B cell (primary cell): ENCODE results near the gene SEC16B. TPM values are rescaled to one million over a fixed set of nuclear protein-coding genes. Genes with fewer than 3 reads are reported as not detected.

Source experiments
- ATAC-seq: fragments of 200-7000 bp; cut with Tn5 transposase; one replicate; pipeline ENCODE4 v1.10.0; 2021; ENCODE audit warnings: low read depth, mild to moderate bottlenecking, moderate number of reproducible peaks, moderate library complexity
- CTCF ChIA-PET: fragments of 350-600 bp; sonication (Branson Sonifier 250); formaldehyde crosslinking; loops from one replicate; lab custom pipeline; 2021; ENCODE audit warnings: antibody characterized with exemption, inconsistent platforms; lab: Charles Lee
- POLR2A ChIA-PET: fragments of 350-600 bp; sonication (Branson Sonifier 250); formaldehyde crosslinking; loops from one replicate; lab custom pipeline; 2021; ENCODE audit warnings: antibody characterized with exemption; lab: Charles Lee
- DNase-seq: peaks from one replicate; pipeline ENCODE4 v3.0.0; 2013
- H2AFZ ChIP-seq: 2 replicates; pipeline ENCODE4 v1.6.1; 2012; ENCODE audit warnings: mild to moderate bottlenecking, low read depth, low read length; ENCODE audit not compliant: insufficient read depth, poor library complexity, severe bottlenecking
- H3K27ac ChIP-seq, 2 donors: 1 replicate in 1 of 2; 2 replicates in 1 of 2; pipeline ENCODE4 v1.5.1; 2012 to 2013; ENCODE audit warnings: low read length in 2 of 2, mild to moderate bottlenecking in 2 of 2, moderate library complexity in 1 of 2
- H3K27me3 ChIP-seq, 4 experiments: fragments of 200-600 bp in 1 of 4; sonication (generic) in 1 of 4; replicated peaks in 1 of 4; 1 replicate in 2 of 4; 2 replicates in 2 of 4; pipeline versions ENCODE4 v1.6.1 to v1.7.0; 2013 to 2016; ENCODE audit warnings: low read length in 3 of 4, mild to moderate bottlenecking in 2 of 4, mixed read lengths in 1 of 4, moderate library complexity in 1 of 4; ENCODE audit not compliant: insufficient read depth in 4 of 4, control insufficient read depth in 3 of 4; ENCODE audit errors: control extremely low read depth in 1 of 4
- H3K36me3 ChIP-seq, 2 experiments: replicated peaks in 1 of 2; 1 replicate in 1 of 2; 2 replicates in 1 of 2; pipeline versions ENCODE4 v1.6.1 to v1.7.1; 2013; ENCODE audit warnings: low read length in 1 of 2; ENCODE audit not compliant: insufficient read depth in 2 of 2, control insufficient read depth in 1 of 2; ENCODE audit errors: control extremely low read depth in 1 of 2, extremely low read depth in 1 of 2
- H3K4me1 ChIP-seq, 2 donors: fragments of 200-600 bp in 1 of 2; sonication (generic) in 1 of 2; 1 replicate in 1 of 2; 2 replicates in 1 of 2; pipeline versions ENCODE4 v1.5.1 to v1.6.1; 2013 to 2017; ENCODE audit warnings: low read length in 2 of 2; ENCODE audit not compliant: control insufficient read depth in 2 of 2, insufficient read depth in 2 of 2
- H3K4me2 ChIP-seq: replicated peaks from 2 replicates; pipeline ENCODE3; 2012; ENCODE audit warnings: mild to moderate bottlenecking, low read depth, low read length; ENCODE audit not compliant: poor library complexity, severe bottlenecking
- H3K4me3 ChIP-seq, 5 experiments: fragments of 200-600 bp in 1 of 5; sonication (generic) in 1 of 5; 1 replicate in 3 of 5; 2 replicates in 2 of 5; pipeline versions ENCODE4 v1.5.1 to v1.7.0; 2011 to 2016; ENCODE audit warnings: low read length in 4 of 5, mild to moderate bottlenecking in 4 of 5, low read depth in 2 of 5, control low read depth in 1 of 5, moderate library complexity in 1 of 5; ENCODE audit not compliant: insufficient read depth in 1 of 5; ENCODE audit errors: control extremely low read depth in 1 of 5, extremely low read depth in 1 of 5
- H3K79me2 ChIP-seq: fragments of 200-600 bp; sonication (generic); one replicate; pipeline ENCODE4 v1.6.0; 2016; ENCODE audit warnings: low read length; ENCODE audit not compliant: control insufficient read depth, insufficient read depth
- H3K9ac ChIP-seq: fragments of 200-600 bp; sonication (generic); 2 replicates; pipeline ENCODE4 v1.6.1; 2017; ENCODE audit warnings: mild to moderate bottlenecking, low read length, moderate library complexity
- H3K9me3 ChIP-seq, 3 donors: one replicate each; pipeline versions ENCODE4 v1.6.1 to v1.7.1; 2013; ENCODE audit warnings: low read length in 2 of 3; ENCODE audit not compliant: control insufficient read depth in 2 of 3, insufficient read depth in 1 of 3; ENCODE audit errors: control extremely low read depth in 1 of 3
- H4K20me1 ChIP-seq: 2 replicates; pipeline ENCODE4 v1.6.0; 2012; ENCODE audit warnings: mild to moderate bottlenecking, low read length; ENCODE audit not compliant: insufficient read depth, control insufficient read depth, poor library complexity, severe bottlenecking
- H3K27ac Mint-ChIP-seq: one replicate; pipeline ENCODE4 v1.8.0; 2021; ENCODE audit warnings: mixed read lengths
- H3K27me3 Mint-ChIP-seq: one replicate; pipeline ENCODE4 v1.8.0; 2021; ENCODE audit warnings: mixed read lengths
- H3K4me1 Mint-ChIP-seq: one replicate; pipeline ENCODE4 v1.8.0; 2021; ENCODE audit warnings: mixed read lengths
- H3K4me3 Mint-ChIP-seq: one replicate; pipeline ENCODE4 v1.8.0; 2021; ENCODE audit warnings: mixed read lengths
- H3K9me3 Mint-ChIP-seq: one replicate; pipeline ENCODE4 v1.8.0; 2022; ENCODE audit warnings: mixed read lengths; ENCODE audit not compliant: insufficient read depth
- EZH2 ChIP-seq: IDR thresholded peaks from 2 replicates; pipeline ENCODE4 v1.6.1; 2012; ENCODE audit warnings: borderline replicate concordance, low read depth, mild to moderate bottlenecking, moderate library complexity, low read length; ENCODE audit not compliant: insufficient read depth, poor library complexity, severe bottlenecking
- WGBS: methylation state at CpG from one replicate; pipeline ENCODE4 v1.1.5; 2013; ENCODE audit warnings: missing lambda C conversion rate; ENCODE audit not compliant: insufficient coverage; 5-methylcytosine and 5-hydroxymethylcytosine counted together
- intact Hi-C: fragments of 100-400 bp; cut with micrococcal nuclease; formaldehyde crosslinking; loops from one replicate; pipeline ENCODE4 v1.10.0; 2022
- polyA plus RNA-seq: library from polyadenylated mRNA; depleted of rRNA; stranded (reverse); fragments of >200 nt; gene quantifications from 2 replicates; pipeline ENCODE4 v1.2.3, GENCODE V29; 2012
- total RNA-seq, 2 donors: library from RNA; stranded (reverse); fragments of 120-200 nt in 1 of 2; gene quantifications; 1 replicate in 1 of 2; 2 replicates in 1 of 2; pipeline versions ENCODE4 v1.2.3 to v1.2.4, GENCODE V29; 2013 to 2022
- TF ChIP-seq, protein P1 (sequence below): fragments of 200-600 bp; IDR thresholded peaks from one replicate; pipeline ENCODE4 v1.8.0; 2022; ENCODE audit warnings: antibody characterized with exemption, mild to moderate bottlenecking

SEC16B gene
- total and polyA plus RNA-seq, 2 donors (not counting 1 experiment from before 2014, with no cell fraction given): 0.03 to 0.10 TPM

GRCh38 chr1:177934927-177935326 lies 34.9 kb downstream of the SEC16B start:
- no peak overlapping the region for H2AFZ ChIP-seq
- 93% methylated on average over 3 of the region's 3 CpGs for WGBS
- Mint-ChIP-seq H3K27ac (no peak overlapping the region), H3K4me1 (no peaks in the 10 kb centered on the region), H3K4me3 (no peak overlapping the region), H3K27me3 (peaks cover 10% of the 10 kb centered on the region), H3K9me3 (no peaks in the 10 kb centered on the region)
- DNase-seq (no peak), ATAC-seq (no peak)
- no peak overlapping the region for H3K4me2 ChIP-seq
- no peak overlapping the region for H3K4me3 ChIP-seq
- no peaks in the 10 kb centered on the region for H3K9me3 ChIP-seq
- TF ChIP-seq EZH2: no peak
- TF ChIP-seq, protein P1, sequence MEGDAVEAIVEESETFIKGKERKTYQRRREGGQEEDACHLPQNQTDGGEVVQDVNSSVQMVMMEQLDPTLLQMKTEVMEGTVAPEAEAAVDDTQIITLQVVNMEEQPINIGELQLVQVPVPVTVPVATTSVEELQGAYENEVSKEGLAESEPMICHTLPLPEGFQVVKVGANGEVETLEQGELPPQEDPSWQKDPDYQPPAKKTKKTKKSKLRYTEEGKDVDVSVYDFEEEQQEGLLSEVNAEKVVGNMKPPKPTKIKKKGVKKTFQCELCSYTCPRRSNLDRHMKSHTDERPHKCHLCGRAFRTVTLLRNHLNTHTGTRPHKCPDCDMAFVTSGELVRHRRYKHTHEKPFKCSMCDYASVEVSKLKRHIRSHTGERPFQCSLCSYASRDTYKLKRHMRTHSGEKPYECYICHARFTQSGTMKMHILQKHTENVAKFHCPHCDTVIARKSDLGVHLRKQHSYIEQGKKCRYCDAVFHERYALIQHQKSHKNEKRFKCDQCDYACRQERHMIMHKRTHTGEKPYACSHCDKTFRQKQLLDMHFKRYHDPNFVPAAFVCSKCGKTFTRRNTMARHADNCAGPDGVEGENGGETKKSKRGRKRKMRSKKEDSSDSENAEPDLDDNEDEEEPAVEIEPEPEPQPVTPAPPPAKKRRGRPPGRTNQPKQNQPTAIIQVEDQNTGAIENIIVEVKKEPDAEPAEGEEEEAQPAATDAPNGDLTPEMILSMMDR: no peak
- no peak overlapping the region for H3K27ac ChIP-seq
- H3K27me3 ChIP-seq: no peaks in the 10 kb centered on the region
- H3K36me3 ChIP-seq: no peaks in the 10 kb centered on the region
- no peaks in the 10 kb centered on the region for H4K20me1 ChIP-seq
- CTCF ChIA-PET: interaction anchor here (2.2 kb wide), 1 partner anchor 9 kb away, joined by 9 read pairs; no protein-coding TSS in a partner anchor
- POLR2A ChIA-PET: no interaction called here
- H3K79me2 ChIP-seq: no peaks in the 10 kb centered on the region
- H3K4me1 ChIP-seq: no peaks in the 10 kb centered on the region
- no peak overlapping the region for H3K9ac ChIP-seq
- intact Hi-C loops: no loop called here

DNA sequence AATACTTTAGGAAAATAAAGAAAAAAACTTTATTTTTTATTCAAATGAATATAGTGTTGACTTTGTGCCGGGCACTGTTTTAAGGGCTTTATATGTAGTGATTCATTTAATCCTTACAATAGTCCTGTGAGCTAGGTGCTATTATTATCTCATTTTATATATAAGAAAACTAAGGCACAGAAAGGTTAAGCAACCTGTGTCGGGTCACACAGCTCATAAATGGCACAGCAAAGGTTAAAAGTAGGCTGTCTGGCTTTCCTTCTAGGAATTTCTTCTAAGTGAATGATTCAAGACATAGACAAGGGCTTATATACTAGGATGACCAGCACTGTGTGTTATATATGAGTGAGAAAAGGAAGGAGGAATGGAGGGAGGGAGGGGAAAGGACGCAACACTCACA lies 35.4 kb downstream of the SEC16B start:
- Histone ChIP-seq H3K27me3 (no peaks in the 10 kb centered on the region), H4K20me1 (no peaks in the 10 kb centered on the region), H3K9ac (no peak overlapping the region), H3K4me2 (no peak overlapping the region), H3K27ac (no peak overlapping the region), H3K4me3 (no peak overlapping the region), H3K9me3 (no peaks in the 10 kb centered on the region), H3K36me3 (no peaks in the 10 kb centered on the region), H3K4me1 (no peaks in the 10 kb centered on the region), H3K79me2 (no peaks in the 10 kb centered on the region), H2AFZ (no peak overlapping the region)
- Mint-ChIP-seq H3K27ac (no peak overlapping the region), H3K4me1 (no peaks in the 10 kb centered on the region), H3K27me3 (peaks cover 7% of the 10 kb centered on the region), H3K9me3 (no peaks in the 10 kb centered on the region), H3K4me3 (no peak overlapping the region)
- POLR2A ChIA-PET: no interaction called here
- no peak for TF ChIP-seq EZH2
- TF ChIP-seq, protein P1: no peak
- ATAC-seq: no peak
- intact Hi-C loops: no loop called here
- WGBS: no CpG with 5 or more reads among the region's 3 CpGs
- no peak for DNase-seq
- CTCF ChIA-PET: interaction anchor here (2.2 kb wide), 1 partner anchor 9 kb away, joined by 9 read pairs; no protein-coding TSS in a partner anchor
